Nephron (organoid): ENCODE results near the gene ELAVL3.

Experiments used
- H3K27ac Mint-ChIP-seq, 3 experiments: 2 replicates each; pipeline ENCODE4 v1.8.0; 2020; ENCODE audit warnings: mixed read lengths in 3 of 3, mild to moderate bottlenecking in 2 of 3, moderate library complexity in 1 of 3
- H3K27me3 Mint-ChIP-seq: 2 replicates; pipeline ENCODE4 v1.8.0; 2021; ENCODE audit warnings: low read depth, mild to moderate bottlenecking, moderate library complexity, mixed read lengths
- H3K36me3 Mint-ChIP-seq: 2 replicates; pipeline ENCODE4 v1.8.0; 2020; ENCODE audit warnings: low read depth, mixed read lengths
- H3K4me1 Mint-ChIP-seq: 2 replicates; pipeline ENCODE4 v1.8.0; 2020; ENCODE audit warnings: mixed read lengths
- H3K4me3 Mint-ChIP-seq, 3 experiments: 2 replicates each; pipeline ENCODE4 v1.8.0; 2020; ENCODE audit warnings: mild to moderate bottlenecking in 3 of 3, mixed read lengths in 3 of 3, moderate library complexity in 2 of 3
- H3K9me3 Mint-ChIP-seq: 2 replicates; pipeline ENCODE4 v1.8.0; 2020; ENCODE audit warnings: mixed read lengths
- CTCF ChIP-seq, 3 experiments: fragments of 200-600 bp; sonication (generic); IDR thresholded peaks; one replicate each; pipeline ENCODE4 v1.5.0; 2021; ENCODE audit warnings: antibody characterized with exemption in 3 of 3; ENCODE audit not compliant: unreplicated experiment in 3 of 3

ELAVL3 gene

GRCh38 chr19:11448410-11448809, 32.4 kb downstream of the ELAVL3 start:
- no peak for TF ChIP-seq CTCF (IDR thresholded peaks at IDR 0.05; ENCODE audit: unreplicated experiment in 3 of 3)
- H3K27me3 Mint-ChIP-seq = no peaks in the 10 kb centered on the region
- H3K4me3 Mint-ChIP-seq = no peak overlapping the region
- peaks cover 9% of the 10 kb centered on the region for H3K4me1 Mint-ChIP-seq
- peaks cover 13% of the 10 kb centered on the region for H3K36me3 Mint-ChIP-seq
- H3K27ac Mint-ChIP-seq = no peak overlapping the region
- H3K9me3 Mint-ChIP-seq = no peaks in the 10 kb centered on the region

GRCh38 chr19:11447347-11448262, 33.2 kb downstream of the ELAVL3 start:
- Mint-ChIP-seq H3K27me3 (no peaks in the 10 kb centered on the region), H3K4me3 (no peak overlapping the region), H3K4me1 (peaks cover 8% of the 10 kb centered on the region), H3K9me3 (no peaks in the 10 kb centered on the region), H3K27ac (no peak overlapping the region), H3K36me3 (peaks cover 13% of the 10 kb centered on the region)
- TF ChIP-seq CTCF (IDR thresholded peaks at IDR 0.05; ENCODE audit: unreplicated experiment in 3 of 3) = no peak

- no peaks in the 10 kb centered on the region for H3K27me3 Mint-ChIP-seq
- H3K4me1 Mint-ChIP-seq = no peaks in the 10 kb centered on the region
- H3K36me3 Mint-ChIP-seq = peaks cover 19% of the 10 kb centered on the region
- peak overlapping the region in 2 of 3 experiments; percentile 41 to 66 for H3K27ac Mint-ChIP-seq
- no peak overlapping the region for H3K4me3 Mint-ChIP-seq
- TF ChIP-seq CTCF (IDR thresholded peaks at IDR 0.05; ENCODE audit: unreplicated experiment in 3 of 3) = peak; percentile 63 to 66 (median 65)
- no peaks in the 10 kb centered on the region for H3K9me3 Mint-ChIP-seq
Measured at GRCh38 chr19:11446652-11447301, 34.1 kb downstream of the ELAVL3 start.

GRCh38 chr19:11446271-11446651, 34.6 kb downstream of the ELAVL3 start:
- Mint-ChIP-seq H3K4me3 (no peak overlapping the region), H3K27me3 (no peaks in the 10 kb centered on the region), H3K27ac (peak overlapping the region in 2 of 3 experiments; percentile 41 to 66), H3K4me1 (no peaks in the 10 kb centered on the region), H3K9me3 (no peaks in the 10 kb centered on the region), H3K36me3 (peaks cover 21% of the 10 kb centered on the region)
- no peak for TF ChIP-seq CTCF (IDR thresholded peaks at IDR 0.05; ENCODE audit: unreplicated experiment in 3 of 3)

GRCh38 chr19:11445141-11445540, 35.7 kb downstream of the ELAVL3 start:
- H3K36me3 Mint-ChIP-seq = peaks cover 32% of the 10 kb centered on the region
- H3K4me1 Mint-ChIP-seq = no peaks in the 10 kb centered on the region
- no peaks in the 10 kb centered on the region for H3K9me3 Mint-ChIP-seq
- no peaks in the 10 kb centered on the region for H3K27me3 Mint-ChIP-seq
- no peak overlapping the region for H3K27ac Mint-ChIP-seq
- no peak for TF ChIP-seq CTCF (IDR thresholded peaks at IDR 0.05; ENCODE audit: unreplicated experiment in 3 of 3)
- H3K4me3 Mint-ChIP-seq = no peak overlapping the region
